GDM1 (cell line): ENCODE data around the gene CRTAC1.

ENCODE experiments used
- DNase-seq: peaks from one replicate; lab custom pipeline; 2025; lab: John Stamatoyannopoulos, UW

Gene CRTAC1, protein sequence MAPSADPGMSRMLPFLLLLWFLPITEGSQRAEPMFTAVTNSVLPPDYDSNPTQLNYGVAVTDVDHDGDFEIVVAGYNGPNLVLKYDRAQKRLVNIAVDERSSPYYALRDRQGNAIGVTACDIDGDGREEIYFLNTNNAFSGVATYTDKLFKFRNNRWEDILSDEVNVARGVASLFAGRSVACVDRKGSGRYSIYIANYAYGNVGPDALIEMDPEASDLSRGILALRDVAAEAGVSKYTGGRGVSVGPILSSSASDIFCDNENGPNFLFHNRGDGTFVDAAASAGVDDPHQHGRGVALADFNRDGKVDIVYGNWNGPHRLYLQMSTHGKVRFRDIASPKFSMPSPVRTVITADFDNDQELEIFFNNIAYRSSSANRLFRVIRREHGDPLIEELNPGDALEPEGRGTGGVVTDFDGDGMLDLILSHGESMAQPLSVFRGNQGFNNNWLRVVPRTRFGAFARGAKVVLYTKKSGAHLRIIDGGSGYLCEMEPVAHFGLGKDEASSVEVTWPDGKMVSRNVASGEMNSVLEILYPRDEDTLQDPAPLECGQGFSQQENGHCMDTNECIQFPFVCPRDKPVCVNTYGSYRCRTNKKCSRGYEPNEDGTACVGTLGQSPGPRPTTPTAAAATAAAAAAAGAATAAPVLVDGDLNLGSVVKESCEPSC

DNA sequence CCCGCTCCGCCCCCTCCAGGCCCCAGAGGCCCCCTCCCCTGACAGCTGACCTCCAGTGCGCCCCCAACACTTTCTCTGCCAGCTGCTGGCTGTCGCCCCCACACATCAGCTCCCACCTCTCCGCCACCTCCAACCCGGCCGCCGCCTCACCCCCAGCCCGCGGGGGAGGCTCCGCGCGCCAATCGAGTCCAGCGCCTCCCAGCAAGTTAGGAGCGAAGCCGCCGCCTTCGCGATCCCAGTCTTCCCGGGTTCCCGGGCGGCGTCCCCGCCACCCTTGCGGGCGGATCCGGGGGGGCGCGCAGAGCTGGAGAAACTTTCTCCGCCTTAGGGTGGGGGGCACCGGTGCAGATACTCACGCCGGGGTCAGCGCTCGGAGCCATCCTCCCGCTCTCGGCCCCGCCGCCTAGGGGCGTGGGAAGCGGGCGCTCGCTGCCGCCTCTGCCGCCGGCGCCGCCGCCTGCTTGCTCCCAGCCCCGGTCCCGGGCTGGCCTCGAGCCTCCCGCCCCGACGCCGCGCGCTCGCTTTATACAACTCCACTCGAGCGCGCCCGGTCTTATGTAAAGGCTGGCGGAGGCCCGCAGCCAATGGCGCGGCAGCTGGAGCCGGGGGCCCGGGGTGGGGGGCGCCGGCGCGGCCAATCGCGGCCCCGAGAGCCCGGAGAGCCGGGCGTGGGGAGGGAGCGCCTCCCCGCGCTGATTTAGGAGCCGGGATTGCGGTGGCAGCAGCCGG lies at the start of gene CRTAC1:
Gene CRTAC1 (minus strand): TSS at position 529 of the 729 bp plus-strand sequence. CDS start 149 bp downstream, at position 380.
- no peak for DNase-seq

DNA sequence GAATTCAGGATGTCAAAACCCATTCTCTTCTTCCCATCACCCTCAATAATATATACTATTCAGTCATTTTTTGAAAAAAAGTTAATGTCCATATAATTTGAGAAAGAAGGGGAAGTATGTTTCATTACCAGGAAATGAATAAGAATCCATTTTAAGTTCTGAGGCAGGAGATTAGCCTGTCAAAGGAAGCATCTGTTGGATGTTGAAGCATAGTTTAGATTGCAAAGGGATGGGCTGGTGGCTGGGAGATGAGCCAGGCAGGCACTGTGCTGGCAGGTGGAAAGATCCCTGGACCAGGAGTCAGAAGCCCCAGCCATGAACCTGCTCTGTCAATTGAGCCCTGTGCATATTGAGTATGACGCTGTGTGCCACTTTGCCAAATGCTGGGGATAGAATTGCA lies 48.4 kb upstream of the CRTAC1 start:
- no peak for DNase-seq

DNA sequence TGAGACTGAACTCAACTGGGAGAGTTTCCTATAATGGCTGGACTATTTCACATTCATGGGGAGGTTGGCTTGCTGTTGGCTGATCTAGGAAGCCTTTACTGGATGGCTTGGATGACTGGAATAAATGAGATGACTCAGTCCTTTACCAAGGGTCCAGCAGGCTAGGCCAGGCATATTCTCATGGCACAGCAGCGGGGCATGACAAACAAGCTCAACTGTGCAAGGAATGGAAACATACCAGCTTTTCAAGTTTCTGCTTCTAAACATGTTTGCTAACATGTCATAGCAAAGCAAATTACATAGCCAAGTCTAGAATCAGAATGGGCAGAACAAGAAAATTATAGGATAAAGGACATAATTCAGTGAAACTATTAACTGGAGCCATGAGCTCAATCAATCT lies 46.8 kb upstream of the CRTAC1 start:
- no peak for DNase-seq

DNA sequence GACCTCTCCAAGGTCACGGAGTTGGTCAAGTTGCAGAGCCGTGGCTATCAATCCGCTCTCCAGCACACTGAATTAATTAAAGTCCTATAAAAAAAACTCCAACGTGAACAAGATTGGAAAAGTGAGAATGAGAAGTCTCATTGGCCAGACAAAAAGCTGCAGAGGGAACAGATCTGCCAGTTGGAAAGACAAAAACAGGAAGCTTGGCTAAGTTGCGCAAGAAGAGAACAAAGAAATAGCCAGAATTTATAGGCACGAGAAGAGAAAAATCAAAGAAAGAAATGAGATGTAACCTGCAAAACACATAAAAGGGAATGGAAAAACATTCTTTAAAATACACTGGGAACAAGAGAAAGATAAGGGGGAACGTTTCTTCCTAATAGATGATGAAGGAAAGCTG lies 45.7 kb upstream of the CRTAC1 start:
- DNase-seq, result no peak

DNA sequence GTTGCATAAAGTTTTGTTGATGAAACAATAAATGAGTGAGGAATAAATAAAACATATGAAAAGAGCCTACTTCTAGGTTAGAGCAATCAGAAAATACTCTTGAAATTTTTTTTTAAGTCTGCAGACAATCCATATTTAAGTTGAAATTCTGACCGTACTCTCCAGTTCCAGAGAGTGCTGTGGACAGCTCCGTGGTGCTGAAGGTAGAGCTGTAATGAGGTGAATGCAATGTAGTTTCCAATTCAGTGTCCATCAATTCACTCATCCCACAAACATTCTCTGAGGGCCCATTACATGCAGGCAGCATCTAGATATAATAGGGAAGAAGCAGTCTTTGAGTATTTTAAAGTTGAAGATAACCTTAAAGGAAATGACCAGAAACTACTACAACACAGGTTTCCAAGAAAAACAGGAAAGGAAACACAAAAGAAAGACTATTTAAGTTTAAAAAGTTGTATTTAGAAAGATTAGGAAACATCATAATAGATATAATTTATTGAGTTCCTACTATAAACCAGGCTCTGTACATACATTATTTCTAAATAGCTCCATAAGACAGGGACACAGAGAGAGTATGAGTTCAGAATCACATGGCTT lies 44.0 kb upstream of the CRTAC1 start:
- no peak for DNase-seq

DNA sequence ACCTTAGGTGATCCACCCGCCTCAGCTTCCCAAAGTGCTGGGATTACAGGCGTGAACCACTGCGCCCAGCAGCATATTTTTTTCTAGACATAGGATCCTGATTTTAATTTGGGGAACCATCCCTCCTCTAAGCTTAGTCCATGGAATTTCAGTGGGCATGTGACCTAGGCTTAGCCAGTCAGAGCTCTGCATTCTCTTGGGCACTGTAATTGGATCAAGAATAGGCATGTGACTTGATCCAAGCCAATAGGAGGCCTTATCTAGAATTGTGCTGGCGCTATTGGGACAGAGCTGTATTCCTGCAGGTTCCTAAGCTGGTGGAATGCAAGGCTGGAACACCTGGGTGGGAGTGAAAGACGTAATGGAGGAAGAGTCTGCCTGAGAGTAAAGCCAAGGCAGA lies 36.7 kb upstream of the CRTAC1 start:
- no peak for DNase-seq

DNA sequence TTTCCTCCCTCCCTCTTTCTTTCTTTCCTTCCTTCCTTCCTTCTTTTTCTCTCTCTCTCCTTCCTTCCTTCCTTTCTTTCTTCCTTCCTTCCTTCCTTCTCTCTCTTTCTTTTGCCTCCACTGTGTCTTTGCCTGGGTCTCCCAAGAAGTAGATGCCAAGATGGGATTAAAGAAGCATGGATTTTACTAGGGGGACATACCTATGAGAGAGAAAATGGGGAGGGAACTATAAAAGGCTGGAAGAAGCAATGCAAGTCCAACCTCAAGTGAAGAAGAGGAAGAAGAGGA lies 33.3 kb upstream of the CRTAC1 start:
- DNase-seq, result no peak

DNA sequence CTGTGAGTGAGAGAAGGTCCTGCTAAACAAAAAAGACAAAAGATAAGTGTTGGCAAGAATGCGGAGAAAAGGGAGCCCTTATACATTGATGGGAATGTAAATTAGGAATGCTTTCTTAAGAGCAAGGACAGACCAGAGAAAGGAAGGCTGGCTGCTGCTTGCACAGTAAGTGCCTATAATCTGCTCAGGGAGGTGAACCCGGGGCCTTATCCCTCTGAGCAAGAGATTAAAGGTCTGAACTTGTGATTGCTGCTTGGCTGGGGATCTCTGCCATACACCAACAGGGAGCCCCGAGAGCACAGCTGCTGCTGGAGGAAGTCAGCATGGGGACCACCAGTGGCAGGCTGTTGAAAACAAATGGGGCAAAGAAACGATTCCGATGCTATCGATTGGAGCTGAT lies 32.0 kb upstream of the CRTAC1 start:
- DNase-seq, result no peak

DNA sequence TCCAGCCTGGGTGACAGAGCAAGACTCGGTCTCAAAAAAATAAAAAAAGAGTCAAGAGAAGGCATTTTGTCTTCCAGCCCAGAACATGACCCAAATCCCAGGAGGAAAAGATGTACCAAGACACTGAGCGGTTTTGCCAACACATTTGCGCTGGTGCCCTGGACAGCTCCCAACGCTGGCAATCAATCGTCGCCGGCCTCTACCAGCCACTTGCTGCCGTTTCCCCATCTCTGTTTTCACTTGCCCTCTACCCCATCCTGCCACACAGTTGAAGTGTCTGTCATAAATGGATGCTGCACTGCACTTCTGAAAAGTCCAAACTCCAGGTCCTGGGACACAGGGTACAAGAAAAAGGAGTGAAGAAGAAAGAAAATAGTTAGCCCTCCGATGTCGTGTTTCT lies 29.7 kb upstream of the CRTAC1 start:
- no peak for DNase-seq

DNA sequence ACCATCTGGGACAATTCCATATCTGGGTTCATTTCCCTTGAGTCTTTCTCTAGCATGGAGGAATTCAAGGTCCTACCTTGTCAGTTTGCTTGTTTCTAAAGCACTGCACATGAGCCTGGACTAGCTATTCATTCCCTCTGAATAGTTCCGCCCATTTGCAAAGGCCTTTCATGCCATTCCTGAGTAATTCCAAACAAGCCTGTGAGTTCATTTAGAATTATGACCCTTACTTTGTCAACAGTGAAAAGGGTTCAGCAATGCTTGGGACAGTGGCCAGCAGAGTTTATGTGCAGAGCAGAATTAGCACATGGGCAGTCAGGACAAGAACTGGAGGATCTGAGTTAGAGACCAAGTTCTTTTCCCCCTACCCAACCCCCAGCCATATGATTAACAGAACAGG lies 27.9 kb upstream of the CRTAC1 start:
- DNase-seq, result no peak

DNA sequence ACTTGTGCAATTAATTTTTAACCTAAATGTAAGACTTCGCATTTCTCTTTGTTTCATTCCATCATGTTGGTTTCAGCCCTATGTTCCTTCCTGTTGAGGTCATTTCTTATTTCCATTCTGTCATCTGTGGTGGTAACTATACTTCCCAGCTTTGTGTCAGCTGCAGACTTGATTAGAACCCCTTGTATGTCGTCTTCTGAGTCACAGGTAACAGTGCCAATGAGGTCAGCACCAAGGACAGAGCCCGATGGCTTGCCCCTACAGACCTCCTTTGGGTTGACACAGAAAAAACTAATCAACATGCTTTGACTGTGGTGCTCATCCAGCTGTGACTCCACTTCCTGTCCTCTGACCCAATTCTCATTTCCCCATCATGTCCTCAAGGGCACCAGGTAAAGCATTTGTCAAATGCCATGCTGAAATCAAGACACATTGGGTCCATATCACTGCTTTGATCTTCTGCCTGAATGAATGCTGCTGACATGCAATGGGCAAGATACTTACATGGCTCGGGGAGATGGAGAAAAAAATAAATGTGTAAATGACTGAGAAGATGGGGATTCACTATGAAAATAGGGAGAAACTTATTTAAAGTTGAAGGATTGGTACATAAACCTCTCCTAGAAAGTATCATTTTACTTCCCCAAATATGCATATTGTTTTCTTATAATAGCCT lies 25.6 kb upstream of the CRTAC1 start:
- DNase-seq, result no peak

DNA sequence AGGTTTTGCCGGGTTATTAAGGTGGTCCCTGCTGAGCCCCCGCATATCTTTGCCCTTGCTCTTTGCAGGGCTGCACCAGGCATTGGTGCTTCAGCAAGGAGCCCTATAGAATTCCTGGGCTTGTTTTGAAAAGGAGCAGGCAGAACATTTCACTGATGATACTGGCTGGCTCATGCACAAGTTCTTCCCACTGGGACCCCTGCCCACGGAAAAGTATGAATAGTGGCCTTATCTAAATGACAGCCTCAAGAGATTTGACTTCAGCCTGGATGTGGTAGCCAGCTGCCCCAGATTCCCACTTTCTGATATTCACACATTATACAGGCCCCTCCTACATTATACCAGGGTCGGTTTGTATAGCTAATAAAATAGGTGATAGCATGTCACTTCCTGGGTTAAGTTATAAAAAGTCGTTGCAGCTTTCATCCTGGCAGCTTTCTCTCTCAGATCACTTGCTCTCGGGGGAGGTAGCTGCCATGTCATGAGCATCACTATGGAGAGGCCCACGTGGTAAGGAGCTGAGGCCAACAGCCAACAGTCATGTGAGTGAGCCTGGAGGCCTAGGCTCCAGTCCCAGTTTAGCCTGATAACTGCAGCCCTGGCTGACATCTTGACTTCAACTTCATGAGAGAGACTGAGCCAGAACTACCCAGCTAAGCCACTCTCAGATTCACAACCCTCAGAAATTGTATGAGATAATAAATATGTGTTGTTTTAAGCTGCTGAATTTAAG lies 16.8 kb upstream of the CRTAC1 start:
- DNase-seq, result no peak

DNA sequence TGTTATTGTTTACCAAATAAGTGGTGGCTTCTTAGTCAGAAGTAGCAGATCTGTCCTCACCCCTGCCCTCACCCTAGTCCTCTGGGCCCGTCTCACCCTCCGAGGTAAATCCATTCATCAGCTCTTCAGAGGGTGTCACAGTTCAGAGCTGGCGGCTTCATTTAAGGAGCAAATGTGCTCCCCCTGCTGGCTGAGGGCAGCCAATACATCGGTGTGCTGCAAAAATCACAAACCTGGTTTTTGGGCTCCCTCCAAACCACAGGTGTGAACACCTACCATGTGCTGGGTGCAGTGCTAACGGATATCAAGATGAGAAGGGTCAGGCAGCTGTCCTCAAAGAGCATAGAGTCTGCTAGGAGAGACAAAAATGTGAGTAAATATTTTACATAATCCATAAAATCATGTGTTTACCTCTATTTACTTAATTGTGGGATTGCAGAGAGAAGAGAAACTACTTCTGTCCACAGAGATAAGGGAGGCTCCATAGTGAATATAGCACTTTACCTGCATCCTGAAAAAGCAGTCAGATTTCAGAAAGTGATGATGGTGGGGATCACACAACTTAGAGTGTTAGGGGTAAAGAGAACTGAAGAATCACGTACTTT lies 15.5 kb upstream of the CRTAC1 start:
- peak; percentile 24 for DNase-seq

DNA sequence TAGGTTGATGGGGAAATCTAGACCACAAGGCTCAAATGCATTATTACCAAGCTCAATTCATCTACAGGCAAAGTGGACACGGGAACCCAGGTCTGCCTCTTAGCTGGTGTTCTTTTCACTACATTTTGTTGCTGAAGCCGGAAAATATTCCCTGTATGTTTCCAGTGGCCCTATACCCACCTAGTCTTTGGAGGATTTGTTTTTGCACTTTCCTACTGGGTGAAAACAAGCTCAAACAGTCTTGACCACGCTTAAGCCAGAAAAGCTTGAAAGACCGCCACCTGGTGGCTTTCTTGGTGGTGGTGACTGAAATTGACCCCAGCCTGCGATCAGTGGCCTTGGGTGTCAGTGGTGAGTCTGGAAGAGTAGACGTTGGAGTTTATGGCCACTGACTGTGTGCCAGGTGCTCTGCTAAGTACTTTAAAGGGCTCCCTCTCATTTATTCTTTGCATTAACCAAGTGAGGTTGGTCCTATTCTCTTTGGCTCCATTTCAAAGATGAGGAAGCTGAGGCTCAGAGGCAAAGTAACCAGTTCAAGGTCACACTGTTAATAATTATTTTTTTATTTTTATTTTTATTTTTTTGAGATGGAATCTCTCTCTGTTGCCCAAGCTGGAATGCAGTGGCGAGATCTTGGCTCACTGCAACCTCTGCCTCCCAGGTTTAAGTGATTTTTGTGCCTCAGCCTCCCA lies 11.1 kb upstream of the CRTAC1 start:
- DNase-seq, result no peak

DNA sequence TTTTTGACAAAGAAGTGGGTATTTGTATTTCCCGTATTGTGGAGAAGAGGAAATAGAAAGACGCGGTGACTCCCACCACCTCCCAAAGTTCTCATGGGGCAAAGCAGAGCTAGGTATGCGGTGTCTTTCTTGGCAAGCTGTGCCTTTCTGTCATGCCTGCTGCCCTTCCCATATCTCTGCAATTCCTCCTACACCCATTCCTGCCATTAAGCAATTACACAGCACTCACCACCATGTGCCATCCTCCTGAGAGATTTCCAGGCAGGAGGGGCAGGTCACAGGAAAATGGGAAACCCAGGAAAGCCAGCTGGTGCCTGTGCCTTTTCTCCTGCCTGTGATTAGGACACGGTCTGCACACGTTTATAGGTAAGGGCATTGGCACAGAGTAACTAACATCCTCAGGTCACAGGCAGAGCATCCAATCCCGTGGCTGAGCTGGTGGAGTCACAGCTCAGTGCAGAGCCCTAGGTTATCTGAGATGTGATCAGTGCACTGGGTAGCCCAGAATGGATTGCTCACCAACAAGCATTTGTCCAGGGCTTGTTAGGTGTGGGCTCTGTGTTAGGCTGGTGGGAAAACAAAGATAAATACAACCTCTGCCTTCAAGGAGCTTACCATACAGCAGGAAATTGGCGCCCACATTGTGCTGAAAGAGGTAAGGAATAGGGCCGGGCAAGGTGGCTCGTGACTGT lies 9.4 kb upstream of the CRTAC1 start:
- DNase-seq, result no peak

DNA sequence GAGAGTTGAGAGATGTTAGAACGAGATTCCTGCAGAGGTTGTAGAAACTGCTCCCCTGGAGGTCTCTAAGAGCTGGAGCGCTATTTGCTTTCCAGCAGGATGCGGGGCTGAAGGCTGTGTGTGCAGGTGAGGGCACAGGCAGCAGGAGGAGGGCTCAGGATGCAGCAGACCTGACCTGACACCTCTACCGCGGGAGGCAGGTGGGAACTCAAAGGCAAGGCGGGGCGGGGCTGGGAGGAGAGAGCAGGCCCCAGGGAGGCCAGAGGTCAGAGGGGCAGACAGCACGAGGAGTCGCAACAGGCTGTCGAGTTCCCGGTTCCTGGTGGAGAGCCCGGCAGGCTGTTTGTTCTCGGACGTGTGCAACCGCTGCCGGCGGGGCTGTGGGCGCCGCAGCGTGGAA lies 7.9 kb upstream of the CRTAC1 start:
- no peak for DNase-seq

DNA sequence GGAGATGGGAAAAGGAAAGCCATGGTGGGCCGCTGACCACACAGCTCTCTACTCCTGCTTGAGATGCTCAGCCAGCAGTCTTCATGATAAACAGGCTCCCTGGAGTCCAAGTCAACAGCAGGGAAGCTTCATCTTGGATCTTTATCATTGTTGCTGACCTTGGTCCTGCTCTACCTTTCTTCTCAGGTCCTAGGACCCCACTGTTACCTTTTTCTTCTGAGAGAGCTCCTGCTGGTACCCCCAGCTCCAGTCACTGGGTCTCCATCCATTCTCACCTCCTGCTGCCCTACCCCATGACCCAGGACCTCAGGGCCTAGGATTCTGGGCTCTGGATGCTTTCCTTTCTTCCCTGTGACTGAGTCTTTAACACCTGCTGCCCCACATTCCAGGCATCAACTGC lies 5.2 kb upstream of the CRTAC1 start:
- DNase-seq, result no peak

DNA sequence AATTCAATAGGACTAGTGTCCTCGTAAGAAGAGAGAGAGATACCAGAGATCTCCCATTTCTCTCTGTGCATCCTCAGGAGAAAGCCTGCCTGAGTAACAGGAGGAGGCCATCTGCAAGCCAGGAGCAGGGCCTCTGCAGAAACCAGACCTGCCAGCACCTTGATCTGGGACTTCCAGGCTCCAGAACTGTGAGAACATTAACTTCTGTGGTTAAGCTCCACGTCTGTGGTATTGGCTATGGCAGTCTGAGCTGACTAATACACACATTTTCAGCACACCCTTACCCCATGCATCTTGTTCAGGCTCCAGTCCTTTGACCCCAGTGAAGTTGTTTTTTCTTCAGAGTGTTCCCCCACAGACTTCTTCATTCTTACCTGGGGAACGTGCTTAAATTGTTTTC lies 3.1 kb upstream of the CRTAC1 start:
- DNase-seq, result no peak

DNA sequence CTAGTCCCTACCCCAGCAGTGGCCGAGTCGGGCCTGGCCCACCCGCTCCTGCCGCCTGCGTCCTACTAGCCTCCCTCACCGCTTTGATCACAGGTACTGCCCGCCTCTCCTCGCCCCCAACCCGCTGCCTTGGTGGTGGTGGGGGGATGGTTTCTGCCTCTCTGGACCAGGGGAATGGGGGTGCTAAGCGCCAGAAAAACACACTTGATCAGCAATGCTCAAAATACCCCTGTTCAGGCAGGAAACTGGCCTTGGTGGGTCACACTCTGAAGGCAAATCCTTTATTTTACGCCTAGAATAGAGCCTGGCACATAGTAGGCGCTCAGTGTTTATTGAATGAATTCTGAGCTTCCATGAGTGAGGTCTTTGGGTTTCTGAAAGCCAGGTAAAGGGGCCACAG lies 1.0 kb upstream of the CRTAC1 start:
- DNase-seq, result no peak

DNA sequence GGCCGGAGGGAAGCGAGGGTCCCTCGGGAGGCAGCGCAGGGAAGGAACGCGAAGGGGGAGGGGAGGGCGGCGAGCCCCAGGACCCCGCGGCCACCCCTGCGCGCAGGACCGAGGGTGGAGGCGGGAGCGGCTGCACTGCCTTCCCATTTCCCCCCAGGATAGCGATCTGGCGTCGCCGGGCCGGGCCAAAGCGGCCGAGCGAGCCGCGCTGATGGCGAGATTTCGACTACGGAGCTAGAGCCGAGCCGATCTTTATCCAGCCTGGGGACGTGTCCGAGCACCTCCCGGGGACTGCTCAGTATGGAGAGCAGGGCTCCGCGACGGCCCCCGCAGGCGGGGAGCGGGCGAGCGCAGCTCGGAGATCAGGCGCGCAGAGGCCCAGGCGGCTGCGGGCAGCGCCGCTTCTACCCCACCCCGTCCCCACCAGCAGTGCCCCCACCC lies 590 bp upstream of the CRTAC1 start:
- DNase-seq, result no peak
